H1 (cell line): ENCODE measurements around the gene C19orf53. TPM values are rescaled to one million over a fixed set of nuclear protein-coding genes. Genes with fewer than 3 reads are reported as not detected.

Source experiments
- CTCF ChIA-PET: fragments of 300-600 bp; sonication (Branson Sonifier 250); formaldehyde crosslinking; loops from one replicate; lab custom pipeline; 2021; ENCODE audit not compliant: partially characterized antibody; lab: Charles Lee
- POLR2A ChIA-PET: fragments of 300-600 bp; sonication (Branson Sonifier 250); formaldehyde crosslinking; loops from one replicate; lab custom pipeline; 2021; ENCODE audit warnings: inconsistent platforms; ENCODE audit not compliant: partially characterized antibody; lab: Charles Lee
- DNase-seq, 2 experiments: peaks; one replicate each; pipeline versions ENCODE4 v3.0.0 to v3.0.0-alpha.2; 2010 to 2022; ENCODE audit warnings: low spot score in 2 of 2, low read depth in 1 of 2, mixed read lengths in 1 of 2
- FAIRE-seq: peaks from 2 replicates; lab custom pipeline; 2011; peaks lifted over from hg19 to GRCh38; lab: Jason Lieb, UNC
- H2AFZ ChIP-seq: 2 replicates; pipeline ENCODE4 v1.8.1; 2012; ENCODE audit warnings: low read length, inconsistent platforms
- H2AK5ac ChIP-seq: 2 replicates; pipeline ENCODE4 v1.6.1; 2013; ENCODE audit warnings: low read depth, low read length
- H2BK120ac ChIP-seq: replicated peaks from 2 replicates; pipeline ENCODE3; 2013; ENCODE audit warnings: low read depth, low read length, inconsistent platforms
- H2BK12ac ChIP-seq: 2 replicates; pipeline ENCODE4 v1.6.1; 2013; ENCODE audit warnings: low read depth, low read length
- H2BK15ac ChIP-seq: 2 replicates; pipeline ENCODE4 v1.6.1; 2013; ENCODE audit warnings: low read length
- H2BK20ac ChIP-seq: 2 replicates; pipeline ENCODE4 v1.6.1; 2013; ENCODE audit warnings: low read length
- H2BK5ac ChIP-seq: 2 replicates; pipeline ENCODE4 v1.6.1; 2013; ENCODE audit warnings: low read depth, low read length
- H3K14ac ChIP-seq: 2 replicates; pipeline ENCODE4 v1.6.1; 2013; ENCODE audit warnings: inconsistent platforms; ENCODE audit not compliant: insufficient read length
- H3K18ac ChIP-seq: 2 replicates; pipeline ENCODE4 v1.6.1; 2013; ENCODE audit warnings: low read length; ENCODE audit errors: extremely low read depth
- H3K23ac ChIP-seq: 2 replicates; pipeline ENCODE4 v1.6.1; 2013; ENCODE audit warnings: inconsistent platforms; ENCODE audit not compliant: insufficient read length
- H3K23me2 ChIP-seq: 2 replicates; pipeline ENCODE4 v1.6.1; 2013; ENCODE audit warnings: low read depth, low read length
- H3K27ac ChIP-seq: 2 replicates; pipeline ENCODE4 v1.6.1; 2011; ENCODE audit warnings: low read depth, low read length, inconsistent platforms
- H3K27me3 ChIP-seq, 4 experiments: replicated peaks in 1 of 4; 1 replicate in 1 of 4; 2 replicates in 3 of 4; pipeline versions ENCODE4 v1.6.1 to v1.8.1; 2011 to 2013; ENCODE audit warnings: low read length in 3 of 4, mild to moderate bottlenecking in 3 of 4, inconsistent platforms in 2 of 4, mixed read lengths in 2 of 4, moderate library complexity in 1 of 4; ENCODE audit not compliant: control insufficient read depth in 3 of 4, insufficient read depth in 3 of 4; ENCODE audit errors: extremely low read depth in 1 of 4
- H3K36me3 ChIP-seq, 4 experiments: 2 replicates each; pipeline versions ENCODE4 v1.6.1 to v1.8.1; 2011 to 2013; ENCODE audit warnings: mild to moderate bottlenecking in 4 of 4, low read length in 3 of 4, moderate library complexity in 2 of 4, control low read depth in 1 of 4, inconsistent platforms in 1 of 4; ENCODE audit not compliant: insufficient read depth in 4 of 4, control insufficient read depth in 2 of 4
- H3K4ac ChIP-seq: replicated peaks from 2 replicates; pipeline ENCODE3; 2013; ENCODE audit warnings: low read length, low read depth, mixed read lengths, inconsistent platforms; ENCODE audit not compliant: insufficient read length
- H3K4me1 ChIP-seq, 4 experiments: replicated peaks in 1 of 4; 1 replicate in 1 of 4; 2 replicates in 3 of 4; pipeline versions ENCODE4 v1.6.1 to v1.8.1; 2011 to 2013; ENCODE audit warnings: low read length in 3 of 4, inconsistent platforms in 2 of 4, mixed read lengths in 1 of 4; ENCODE audit not compliant: insufficient read depth in 4 of 4, control insufficient read depth in 3 of 4
- H3K4me2 ChIP-seq, 2 experiments: 2 replicates each; pipeline versions ENCODE4 v1.6.1 to v1.8.1; 2011 to 2013; ENCODE audit warnings: low read depth in 2 of 2, low read length in 2 of 2, control low read depth in 1 of 2, inconsistent platforms in 1 of 2, mild to moderate bottlenecking in 1 of 2; ENCODE audit not compliant: insufficient read depth in 1 of 2
- H3K4me3 ChIP-seq, 4 experiments: fragments of 200-600, 300-600 bp in 1 of 4; sonication (generic), shearing (Covaris generic), sonication (Bioruptor Twin) in 1 of 4; 2 replicates each; pipeline versions ENCODE4 v1.5.1 to v1.8.1; 2011 to 2016; ENCODE audit warnings: low read length in 4 of 4, low read depth in 3 of 4, control low read depth in 2 of 4, inconsistent platforms in 2 of 4, mild to moderate bottlenecking in 2 of 4, mixed read lengths in 1 of 4, moderate library complexity in 1 of 4; ENCODE audit not compliant: insufficient read depth in 2 of 4; ENCODE audit errors: extremely low read depth in 1 of 4
- H3K56ac ChIP-seq: replicated peaks from 2 replicates; pipeline ENCODE3; 2013; ENCODE audit warnings: low read depth, mild to moderate bottlenecking, mixed read lengths, low read length, inconsistent platforms; ENCODE audit not compliant: insufficient read length
- H3K79me1 ChIP-seq: 2 replicates; pipeline ENCODE4 v1.6.1; 2013; ENCODE audit warnings: low read depth, low read length, control low read depth
- H3K79me2 ChIP-seq, 2 experiments: 2 replicates each; pipeline versions ENCODE4 v1.6.1 to v1.8.1; 2012 to 2013; ENCODE audit warnings: low read length in 2 of 2, mild to moderate bottlenecking in 2 of 2, inconsistent platforms in 1 of 2; ENCODE audit not compliant: insufficient read depth in 2 of 2, control insufficient read depth in 1 of 2
- H3K9ac ChIP-seq, 4 experiments: replicated peaks in 1 of 4; 1 replicate in 1 of 4; 2 replicates in 3 of 4; pipeline versions ENCODE4 v1.6.1 to v1.8.1; 2011 to 2013; ENCODE audit warnings: low read depth in 3 of 4, low read length in 3 of 4, control low read depth in 2 of 4, mild to moderate bottlenecking in 2 of 4, moderate library complexity in 2 of 4, inconsistent platforms in 1 of 4; ENCODE audit errors: extremely low read depth in 1 of 4
- H3K9me3 ChIP-seq, 2 experiments: 2 replicates each; pipeline versions ENCODE4 v1.6.1 to v1.8.1; 2012 to 2013; ENCODE audit warnings: mild to moderate bottlenecking in 2 of 2, moderate library complexity in 2 of 2, control low read depth in 1 of 2, inconsistent platforms in 1 of 2, low read depth in 1 of 2, low read length in 1 of 2, mixed read lengths in 1 of 2; ENCODE audit not compliant: insufficient read depth in 2 of 2
- H4K20me1 ChIP-seq, 2 experiments: replicated peaks in 1 of 2; 2 replicates each; pipeline versions ENCODE3 to v1.8.1; 2011 to 2013; ENCODE audit warnings: inconsistent platforms in 2 of 2, low read length in 2 of 2, mild to moderate bottlenecking in 1 of 2; ENCODE audit not compliant: insufficient read depth in 2 of 2, control insufficient read depth in 1 of 2
- H4K5ac ChIP-seq: 2 replicates; pipeline ENCODE4 v1.6.1; 2013; ENCODE audit warnings: low read length, low read depth, mixed read lengths, inconsistent platforms; ENCODE audit not compliant: insufficient read length
- H4K8ac ChIP-seq: 2 replicates; pipeline ENCODE4 v1.8.0; 2013; ENCODE audit warnings: mild to moderate bottlenecking, moderate library complexity, low read length, inconsistent platforms; ENCODE audit not compliant: insufficient read depth; ENCODE audit errors: extremely low read depth
- H4K91ac ChIP-seq: replicated peaks from 2 replicates; pipeline ENCODE3; 2013; ENCODE audit warnings: low read length, mixed read lengths, inconsistent platforms; ENCODE audit not compliant: insufficient read length
- CBX8 ChIP-seq: fragments of 300-800, 300-1000 bp; sonication (generic); IDR thresholded peaks from 2 replicates; pipeline ENCODE4 v1.7.1; 2016; ENCODE audit warnings: low read depth, low read length, borderline replicate concordance
- RAD21 ChIP-seq, 2 experiments: IDR thresholded peaks in 1 of 2; conservative IDR thresholded peaks in 1 of 2; 2 replicates each; pipeline ENCODE4 v1.6.1; 2011; ENCODE audit warnings: low read depth in 2 of 2, low read length in 2 of 2, improper control_type of control experiment in 1 of 2, inconsistent platforms in 1 of 2, mild to moderate bottlenecking in 1 of 2, moderate library complexity in 1 of 2
- WGBS, 2 experiments: shearing (Covaris generic) in 1 of 2; methylation state at CpG; one replicate each; pipeline versions ENCODE4 v1.1.6 to v1.1.7; 2013 to 2015; ENCODE audit warnings: low lambda C conversion rate in 2 of 2, mixed read lengths in 2 of 2, inconsistent platforms in 1 of 2, low coverage in 1 of 2, missing lambda C conversion rate in 1 of 2; ENCODE audit not compliant: insufficient replicate concordance in 2 of 2, insufficient coverage in 1 of 2, insufficient read length in 1 of 2; ENCODE audit errors: extremely low coverage in 1 of 2, missing lambda C conversion rate in 1 of 2; 5-methylcytosine and 5-hydroxymethylcytosine counted together
- polyA plus RNA-seq, 7 experiments: library from polyadenylated mRNA; depleted of rRNA in 3 of 7; stranded (reverse) in 5 of 7; unstranded in 2 of 7; fragments of >200 nt in 5 of 7; fragments of 200-250 nt in 2 of 7; gene quantifications; 1 replicate in 5 of 7; 2 replicates in 1 of 7; 4 replicates in 1 of 7; pipeline versions ENCODE4 v1.2.1 to v1.2.3, GENCODE V29; 2011 to 2013; ENCODE audit warnings: missing spikeins in 2 of 7, mixed read lengths in 2 of 7
- total RNA-seq: library from RNA; stranded (reverse); fragmentation: NEBNext Ultra II Directional; extraction: Animal tissue kit (Norgen Biotek cat#: 25700); gene quantifications from 2 replicates; pipeline ENCODE4 v1.2.1, GENCODE V29; 2021

Gene C19orf53
- total and polyA plus RNA-seq, 2 of the 8 experiments (the other 6 are each of a cell fraction or from before 2014, with no cell fraction given), result 104 to 169 TPM

- Histone ChIP-seq H3K79me1 (no peaks in the 10 kb centered on the region; the same call in 1 of the 2 replicates), H3K79me2 (no peaks in the 10 kb centered on the region), H3K9me3 (no peaks in the 10 kb centered on the region), H4K8ac (no peak overlapping the region), H3K27me3 (no peaks in the 10 kb centered on the region), H3K23ac (no peak overlapping the region), H3K18ac (no peak overlapping the region), H3K27ac (no peak overlapping the region), H3K36me3 (no peaks in the 10 kb centered on the region; a peak in 1 of 8 replicates), H3K4me3 (no peak overlapping the region), H3K4me1 (peaks cover 0 to 5% (median 0%) of the 10 kb centered on the region in 4 experiments; a peak in 2 of 7 replicates), H3K56ac (no peak overlapping the region), H3K23me2 (peaks cover 4% of the 10 kb centered on the region), H2BK120ac (no peak overlapping the region), H2BK15ac (no peak overlapping the region), H4K5ac (no peak overlapping the region), H4K20me1 (no peaks in the 10 kb centered on the region), H2AFZ (peak overlapping the region; percentile 94; the same call in 1 of the 2 replicates), H3K4me2 (no peak overlapping the region), H3K14ac (no peak overlapping the region), H3K9ac (no peak overlapping the region), H2BK12ac (no peak overlapping the region), H2BK20ac (no peak overlapping the region), H3K4ac (no peak overlapping the region), H4K91ac (no peak overlapping the region), H2BK5ac (no peak overlapping the region), H2AK5ac (no peak overlapping the region)
- TF ChIP-seq CBX8 (no peak), RAD21 (IDR thresholded peaks at IDR 0.05 in 1 of 2, conservative IDR thresholded peaks at IDR 0.05 in 1 of 2; ENCODE audit: low read depth in 2 of 2, low read length in 2 of 2) (no peak)
- FAIRE-seq (no peak), DNase-seq (no peak)
- POLR2A ChIA-PET, result interaction anchor here (0.8 to 1.5 kb wide), 3 partner anchors 8 to 406 kb away, joined by 3 to 5 read pairs (median 4); no protein-coding TSS in a partner anchor
- 84% methylated on average over 2 of the region's 2 CpGs; no CpG with 5 or more reads in 1 of the 2 experiments for WGBS, 2 experiments
- CTCF ChIA-PET, result interaction anchor here (0.7 to 2.5 kb wide), 3 partner anchors 10 to 671 kb away, joined by 3 to 7 read pairs (median 3); no protein-coding TSS in a partner anchor
Measured at GRCh38 chr19:13729859-13730258, 44.4 kb upstream of the C19orf53 start.
